GM19324 (cell line): ENCODE data around the gene SPEN.

Experiments used
- ATAC-seq: cut with Tn5 transposase; IDR thresholded peaks from one replicate; pipeline ENCODE4 v1.9.1; 2021; ENCODE audit warnings: mild to moderate bottlenecking, moderate library complexity; ENCODE audit not compliant: unreplicated experiment, low FRiP score

Gene SPEN

GRCh38 chr1:15928971-15929965, 81.8 kb downstream of the SPEN start:
- ATAC-seq: no peak

GRCh38 chr1:15931401-15931800, 83.9 kb downstream of the SPEN start:
- no peak for ATAC-seq

GRCh38 chr1:15931884-15932283, 84.4 kb downstream of the SPEN start:
- ATAC-seq: no peak

DNA sequence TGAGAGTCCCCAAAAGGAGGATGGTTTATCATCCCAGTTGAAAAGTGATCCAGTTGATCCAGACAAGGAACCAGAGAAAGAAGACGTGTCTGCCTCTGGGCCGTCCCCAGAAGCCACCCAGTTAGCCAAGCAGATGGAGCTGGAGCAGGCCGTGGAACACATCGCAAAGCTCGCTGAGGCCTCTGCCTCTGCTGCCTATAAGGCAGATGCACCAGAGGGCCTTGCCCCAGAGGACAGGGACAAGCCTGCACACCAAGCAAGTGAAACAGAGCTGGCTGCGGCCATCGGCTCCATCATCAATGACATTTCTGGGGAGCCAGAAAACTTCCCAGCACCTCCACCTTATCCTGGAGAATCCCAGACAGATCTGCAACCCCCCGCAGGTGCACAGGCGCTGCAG, 85.1 kb downstream of the SPEN start:
- no peak for ATAC-seq

DNA sequence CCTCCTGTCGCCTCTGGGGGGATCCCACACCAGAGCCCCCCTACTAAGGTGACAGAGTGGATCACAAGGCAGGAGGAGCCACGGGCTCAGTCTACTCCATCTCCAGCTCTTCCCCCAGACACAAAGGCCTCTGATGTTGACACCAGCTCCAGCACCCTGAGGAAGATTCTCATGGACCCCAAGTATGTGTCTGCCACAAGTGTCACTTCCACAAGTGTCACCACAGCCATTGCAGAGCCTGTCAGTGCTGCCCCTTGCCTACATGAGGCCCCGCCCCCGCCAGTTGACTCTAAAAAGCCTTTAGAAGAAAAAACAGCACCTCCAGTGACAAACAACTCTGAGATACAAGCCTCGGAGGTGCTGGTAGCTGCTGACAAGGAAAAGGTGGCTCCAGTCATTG, 86.2 kb downstream of the SPEN start:
- no peak for ATAC-seq

- ATAC-seq: no peak
Observed at GRCh38 chr1:15934211-15935055, 86.9 kb downstream of the SPEN start.

DNA sequence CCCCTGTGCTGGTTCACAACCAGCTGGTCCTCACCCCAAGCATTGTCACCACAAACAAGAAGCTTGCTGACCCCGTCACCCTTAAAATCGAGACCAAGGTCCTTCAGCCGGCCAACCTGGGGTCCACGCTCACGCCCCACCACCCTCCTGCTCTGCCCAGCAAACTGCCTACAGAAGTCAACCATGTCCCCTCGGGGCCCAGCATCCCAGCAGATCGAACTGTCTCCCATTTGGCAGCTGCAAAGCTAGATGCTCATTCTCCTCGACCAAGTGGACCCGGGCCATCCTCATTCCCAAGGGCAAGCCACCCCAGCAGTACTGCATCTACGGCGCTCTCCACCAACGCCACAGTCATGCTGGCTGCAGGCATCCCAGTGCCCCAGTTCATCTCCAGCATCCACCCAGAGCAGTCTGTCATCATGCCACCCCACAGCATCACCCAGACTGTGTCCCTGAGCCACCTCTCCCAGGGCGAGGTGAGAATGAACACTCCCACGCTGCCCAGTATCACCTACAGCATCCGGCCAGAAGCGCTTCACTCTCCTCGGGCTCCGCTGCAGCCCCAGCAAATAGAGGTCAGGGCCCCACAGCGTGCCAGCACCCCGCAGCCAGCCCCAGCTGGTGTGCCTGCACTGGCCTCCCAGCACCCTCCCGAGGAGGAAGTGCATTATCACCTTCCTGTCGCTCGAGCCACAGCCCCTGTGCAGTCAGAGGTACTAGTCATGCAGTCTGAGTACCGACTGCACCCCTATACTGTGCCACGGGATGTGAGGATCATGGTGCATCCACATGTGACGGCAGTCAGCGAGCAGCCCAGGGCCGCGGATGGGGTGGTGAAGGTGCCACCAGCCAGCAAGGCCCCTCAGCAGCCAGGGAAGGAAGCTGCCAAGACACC, 87.8 kb downstream of the SPEN start:
- ATAC-seq: no peak

- ATAC-seq: no peak
Observed at GRCh38 chr1:15936025-15936424, 88.5 kb downstream of the SPEN start.

DNA sequence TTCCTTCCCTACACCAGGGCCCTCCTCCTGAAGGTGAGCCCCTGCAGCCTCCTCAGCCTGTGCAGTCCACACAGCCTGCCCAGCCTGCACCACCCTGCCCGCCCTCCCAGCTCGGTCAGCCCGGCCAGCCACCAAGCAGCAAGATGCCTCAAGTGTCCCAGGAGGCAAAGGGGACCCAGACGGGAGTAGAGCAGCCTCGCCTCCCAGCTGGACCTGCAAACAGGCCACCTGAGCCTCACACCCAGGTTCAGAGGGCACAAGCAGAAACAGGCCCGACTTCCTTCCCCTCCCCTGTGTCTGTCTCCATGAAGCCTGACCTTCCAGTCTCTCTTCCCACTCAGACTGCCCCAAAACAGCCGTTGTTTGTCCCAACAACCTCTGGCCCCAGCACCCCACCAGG, 89.6 kb downstream of the SPEN start:
- no peak for ATAC-seq

- no peak for ATAC-seq
Observed at GRCh38 chr1:15937706-15938168, 90.2 kb downstream of the SPEN start.

DNA sequence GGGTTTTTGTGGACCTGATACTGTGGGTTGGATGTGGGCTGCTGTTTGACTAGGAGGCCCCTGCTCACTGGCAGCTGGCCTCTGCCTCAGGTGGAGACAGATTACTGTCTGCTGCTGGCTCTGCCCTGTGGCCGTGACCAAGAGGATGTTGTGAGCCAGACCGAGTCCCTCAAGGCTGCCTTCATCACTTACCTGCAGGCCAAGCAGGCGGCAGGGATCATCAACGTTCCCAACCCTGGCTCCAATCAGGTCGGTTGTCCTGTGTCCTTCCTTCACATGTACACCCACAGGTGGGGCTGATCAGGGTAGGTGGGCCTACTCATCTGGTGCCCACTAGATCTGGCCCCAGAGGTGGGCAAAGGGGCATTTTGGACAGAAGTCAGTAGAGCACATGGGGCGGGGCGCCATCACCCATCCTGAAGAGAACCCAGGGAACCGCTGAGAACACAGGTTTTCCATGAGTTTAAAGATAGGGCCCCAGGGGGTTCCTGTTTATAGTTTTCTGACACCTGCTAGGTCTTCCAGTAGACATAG, 91.2 kb downstream of the SPEN start:
- no peak for ATAC-seq

GRCh38 chr1:15939181-15940109, 91.9 kb downstream of the SPEN start:
- no peak for ATAC-seq

- no peak for ATAC-seq
Observed at GRCh38 chr1:15940110-15941043, 92.9 kb downstream of the SPEN start.

DNA sequence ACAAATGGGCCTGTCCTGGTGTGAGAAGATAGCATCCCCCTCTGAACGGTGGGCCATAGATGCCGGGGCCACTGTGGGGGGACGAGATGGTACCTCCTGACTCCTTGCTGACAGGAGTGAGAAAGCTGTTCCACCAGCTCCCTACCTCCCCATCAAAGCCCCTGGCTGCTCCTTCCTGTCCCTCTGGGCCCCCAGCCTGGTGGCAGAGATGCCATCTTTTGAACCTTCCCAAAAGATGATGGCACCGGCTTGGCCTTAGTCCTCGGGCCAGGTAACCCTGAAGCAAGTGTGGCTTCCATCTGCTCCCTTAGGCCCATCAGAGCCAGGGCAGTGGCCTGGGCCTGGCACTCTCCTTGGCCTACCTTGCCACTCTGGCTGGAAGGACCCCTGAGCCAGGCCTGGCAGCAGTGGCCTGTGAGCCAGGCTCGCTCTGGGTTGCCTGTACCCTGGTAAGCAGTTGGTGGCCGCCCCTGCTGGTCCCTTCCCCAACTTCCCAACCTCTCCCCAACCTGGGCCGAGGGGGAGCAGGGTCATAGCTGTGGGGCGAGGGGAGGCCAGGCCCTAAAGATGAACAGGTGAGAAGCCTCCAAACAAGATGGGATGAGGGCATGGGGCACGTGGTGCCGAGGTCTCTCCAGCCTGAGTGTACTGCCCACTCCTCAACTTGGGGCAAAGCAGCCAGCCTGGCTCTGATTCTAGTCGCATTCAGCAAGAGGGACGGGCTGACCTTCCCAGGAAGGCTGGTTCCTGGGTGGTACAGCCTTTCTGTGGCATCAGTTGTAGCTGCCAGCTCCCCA, 93.7 kb downstream of the SPEN start:
- ATAC-seq: no peak

- ATAC-seq: no peak
Observed at GRCh38 chr1:15941899-15942660, 94.6 kb downstream of the SPEN start.

GRCh38 chr1:15942661-15943327, 95.3 kb downstream of the SPEN start:
- ATAC-seq: no peak
